ENCODE data around the gene SAFB.

DNA sequence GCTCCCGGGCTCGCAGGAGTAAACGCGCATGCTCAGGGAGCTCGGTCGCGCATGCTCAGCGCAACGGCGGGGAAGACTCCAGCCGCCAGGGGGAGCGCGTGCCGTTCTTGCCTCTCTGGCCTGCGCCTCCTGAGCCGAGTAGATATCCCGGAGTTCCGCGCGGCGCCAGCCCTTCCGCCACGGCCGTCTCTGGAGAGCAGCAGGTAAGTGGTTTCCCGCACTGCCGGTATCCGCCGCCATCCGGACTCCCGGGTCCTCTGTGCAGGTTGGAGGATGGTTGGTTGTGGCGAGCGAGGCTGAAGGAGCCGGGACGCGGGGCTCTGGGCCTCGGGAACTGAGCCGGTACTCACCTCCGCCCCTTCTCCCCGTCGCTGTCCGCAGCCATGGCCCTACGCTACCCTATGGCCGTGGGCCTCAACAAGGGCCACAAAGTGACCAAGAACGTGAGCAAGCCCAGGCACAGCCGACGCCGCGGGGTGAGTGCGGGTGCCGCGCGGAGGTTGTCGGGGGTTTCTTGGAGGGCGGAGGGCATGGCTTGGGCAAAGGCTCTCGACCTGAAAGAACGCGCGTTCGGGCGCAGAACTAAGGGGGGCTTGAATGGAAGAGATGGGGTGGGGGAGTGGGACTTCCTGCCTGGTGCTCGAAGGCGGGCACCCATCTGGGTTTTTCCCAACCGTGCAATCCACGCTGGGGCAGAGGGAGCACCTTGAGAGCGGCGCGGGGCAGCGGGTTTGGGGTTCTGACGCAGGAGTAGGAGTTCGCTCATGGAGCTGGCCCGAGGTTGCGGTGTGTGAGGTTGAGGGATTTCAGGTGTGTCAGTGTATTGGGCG is 67.5 kb downstream of the SAFB start, which contains the start of gene RPL36:
- TF ChIP-seq, protein P1, sequence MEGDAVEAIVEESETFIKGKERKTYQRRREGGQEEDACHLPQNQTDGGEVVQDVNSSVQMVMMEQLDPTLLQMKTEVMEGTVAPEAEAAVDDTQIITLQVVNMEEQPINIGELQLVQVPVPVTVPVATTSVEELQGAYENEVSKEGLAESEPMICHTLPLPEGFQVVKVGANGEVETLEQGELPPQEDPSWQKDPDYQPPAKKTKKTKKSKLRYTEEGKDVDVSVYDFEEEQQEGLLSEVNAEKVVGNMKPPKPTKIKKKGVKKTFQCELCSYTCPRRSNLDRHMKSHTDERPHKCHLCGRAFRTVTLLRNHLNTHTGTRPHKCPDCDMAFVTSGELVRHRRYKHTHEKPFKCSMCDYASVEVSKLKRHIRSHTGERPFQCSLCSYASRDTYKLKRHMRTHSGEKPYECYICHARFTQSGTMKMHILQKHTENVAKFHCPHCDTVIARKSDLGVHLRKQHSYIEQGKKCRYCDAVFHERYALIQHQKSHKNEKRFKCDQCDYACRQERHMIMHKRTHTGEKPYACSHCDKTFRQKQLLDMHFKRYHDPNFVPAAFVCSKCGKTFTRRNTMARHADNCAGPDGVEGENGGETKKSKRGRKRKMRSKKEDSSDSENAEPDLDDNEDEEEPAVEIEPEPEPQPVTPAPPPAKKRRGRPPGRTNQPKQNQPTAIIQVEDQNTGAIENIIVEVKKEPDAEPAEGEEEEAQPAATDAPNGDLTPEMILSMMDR (IDR thresholded peaks at IDR 0.05; ENCODE audit: borderline replicate concordance, extremely low read depth, low read length, poor library complexity, severe bottlenecking) = peak; percentile 95
- TF ChIP-seq EZH2 (IDR thresholded peaks at IDR 0.05; ENCODE audit: borderline replicate concordance, low read depth, low read length, severe bottlenecking) = no peak

Measured in DND-41 (cell line).